Measurements from ENCODE around the gene PAM. TPM values are rescaled to one million over a fixed set of nuclear protein-coding genes. Genes with fewer than 3 reads are reported as not detected.

The PAM gene
- total RNA-seq, 1 experiment from 2014 or later = 131 TPM

GRCh38 chr5:102760815-102761214 lies 5.7 kb downstream of the PAM start:
- Histone ChIP-seq H3K27ac (ENCODE audit: low read length) (no peak overlapping the region), H3K27me3 (ENCODE audit: control insufficient read depth, insufficient read depth, low read length) (no peaks in the 10 kb centered on the region), H3K4me3 (ENCODE audit: low read depth in 2 of 2, low read length in 2 of 2) (no peak overlapping the region), H3K4me1 (ENCODE audit: control insufficient read depth, insufficient read depth, low read length) (peaks cover 20% of the 10 kb centered on the region), H3K9me3 (ENCODE audit: control insufficient read depth, insufficient read depth, low read depth, low read length) (no peaks in the 10 kb centered on the region), H3K36me3 (ENCODE audit: control insufficient read depth, insufficient read depth, low read length) (peaks cover 3% of the 10 kb centered on the region; the same call in 1 of the 2 replicates)
- in situ Hi-C loops (cut with HindIII; ENCODE audit: low pct_unique_long_range_greater_than_20kb, low sequenced_read_pairs) = no loop called here
- ChIA-PET CTCF (no interaction called here), POLR2A (no interaction called here)
- BruUV-seq (replicated peaks) = no TSS peak
- DNase-seq (ENCODE audit: low read depth, low spot score) (no peak), ATAC-seq (0 out of 2 replicates have a peak, but pooled peaks have one; percentile 55)
- TF ChIP-seq TCF7L2 (IDR thresholded peaks at IDR 0.05; ENCODE audit: low read depth, low read length) (no peak), CTCF (IDR thresholded peaks at IDR 0.05) (no peak), REST (IDR thresholded peaks at IDR 0.05; ENCODE audit: insufficient read depth in 1 of 2, low read depth in 2 of 2, low read length in 1 of 2) (no peak), SIN3A (IDR thresholded peaks at IDR 0.05; ENCODE audit: borderline replicate concordance, insufficient read depth, low read depth, low read length) (no peak), POLR2AphosphoS5 (IDR thresholded peaks at IDR 0.05; ENCODE audit: low read depth, low read length) (no peak)
- intact Hi-C loops (cut with micrococcal nuclease; ENCODE audit: unreplicated experiment) = no loop called here

- CTCF ChIA-PET = no interaction called here
- POLR2A ChIA-PET = interaction anchor here (0.7 kb wide), 1 partner anchor 350 kb away, joined by 3 read pairs; no protein-coding TSS in a partner anchor
- no peak for DNase-seq (ENCODE audit: low read depth, low spot score)
- intact Hi-C loops (cut with micrococcal nuclease; ENCODE audit: unreplicated experiment) = no loop called here
- Histone ChIP-seq H3K4me1 (ENCODE audit: control insufficient read depth, insufficient read depth, low read length) (peaks cover 14% of the 10 kb centered on the region; the same call in 1 of the 2 replicates), H3K9me3 (ENCODE audit: control insufficient read depth, insufficient read depth, low read depth, low read length) (no peaks in the 10 kb centered on the region), H3K27me3 (ENCODE audit: control insufficient read depth, insufficient read depth, low read length) (no peaks in the 10 kb centered on the region), H3K27ac (ENCODE audit: low read length) (peak overlapping the region; percentile 5; the same call in 1 of the 2 replicates), H3K36me3 (ENCODE audit: control insufficient read depth, insufficient read depth, low read length) (no peaks in the 10 kb centered on the region), H3K4me3 (ENCODE audit: low read depth in 2 of 2, low read length in 2 of 2) (no peak overlapping the region)
- in situ Hi-C loops (cut with HindIII; ENCODE audit: low pct_unique_long_range_greater_than_20kb, low sequenced_read_pairs) = no loop called here
- ATAC-seq = no peak; the same call in 1 of the 2 replicates
- no TSS peak for BruUV-seq (replicated peaks)
- TF ChIP-seq TCF7L2 (IDR thresholded peaks at IDR 0.05; ENCODE audit: low read depth, low read length) (no peak), POLR2AphosphoS5 (IDR thresholded peaks at IDR 0.05; ENCODE audit: low read depth, low read length) (no peak), REST (IDR thresholded peaks at IDR 0.05; ENCODE audit: insufficient read depth in 1 of 2, low read depth in 2 of 2, low read length in 1 of 2) (no peak), SIN3A (IDR thresholded peaks at IDR 0.05; ENCODE audit: borderline replicate concordance, insufficient read depth, low read depth, low read length) (no peak), CTCF (IDR thresholded peaks at IDR 0.05) (no peak)
Measured at GRCh38 chr5:102762095-102762534, 7.0 kb downstream of the PAM start.

Data from Panc1 (cell line).